Testis (tissue), 3 donors: ENCODE results near the gene PTPRN2. TPM values are rescaled to one million over a fixed set of nuclear protein-coding genes. Genes with fewer than 3 reads are reported as not detected.

ENCODE experiments used
- DNase-seq: peaks from one replicate; pipeline ENCODE4 v3.0.0-alpha.2; 2019
- H3K27ac ChIP-seq, 2 donors: fragments of 200-600 bp; sonication (generic); one replicate each; pipeline ENCODE4 v1.5.1; 2019
- H3K27me3 ChIP-seq: fragments of 200-600 bp; sonication (generic); one replicate; pipeline ENCODE4 v1.5.1; 2019
- H3K36me3 ChIP-seq: fragments of 200-600 bp; sonication (generic); one replicate; pipeline ENCODE4 v1.5.1; 2017; ENCODE audit warnings: low read depth; ENCODE audit errors: missing control alignments
- H3K4me1 ChIP-seq: fragments of 200-600 bp; sonication (generic); one replicate; pipeline ENCODE4 v1.5.1; 2019
- H3K4me3 ChIP-seq, 2 donors: fragments of 200-600 bp; sonication (generic); one replicate each; pipeline ENCODE4 v1.5.1; 2017 to 2019
- H3K9me3 ChIP-seq: fragments of 200-600 bp; sonication (generic); one replicate; pipeline ENCODE4 v1.5.1; 2017
- CTCF ChIP-seq, 3 experiments: fragments of 450-650 bp in 2 of 3; fragments of 200-600 bp in 1 of 3; sonication (generic) in 1 of 3; IDR thresholded peaks; one replicate each; pipeline ENCODE4 v1.5.1; 2016 to 2019; ENCODE audit warnings: antibody characterized with exemption in 3 of 3, mild to moderate bottlenecking in 2 of 3, moderate library complexity in 1 of 3
- POLR2A ChIP-seq: fragments of 450-650 bp; IDR thresholded peaks from one replicate; pipeline ENCODE4 v1.6.1; 2017; ENCODE audit warnings: antibody characterized with exemption, mild to moderate bottlenecking, moderate library complexity
- WGBS, 2 donors: methylation state at CpG; one replicate each; pipeline ENCODE4 v1.1.5; 2018; 5-methylcytosine and 5-hydroxymethylcytosine counted together
- intact Hi-C: fragments of 100-400 bp; cut with DNase I; formaldehyde crosslinking; loops from one replicate; pipeline ENCODE4 v1.15.1; 2023; ENCODE audit warnings: low total_unique reads
- polyA plus RNA-seq: library from polyadenylated mRNA; stranded (reverse); fragments of 350-450 nt; fragmentation: Illumina TruSeq; extraction: RNeasy Lipid Tissue Mini Kit (QIAGEN cat#74804); gene quantifications from one replicate; pipeline ENCODE4 v1.2.3, GENCODE V29; 2014; ENCODE audit warnings: low read depth, low replicate concordance; ENCODE audit not compliant: insufficient read depth
- total RNA-seq, 2 donors: library from RNA; depleted of rRNA; stranded (reverse); fragments of >200 nt; gene quantifications; one replicate each; pipeline ENCODE4 v1.2.3, GENCODE V29; 2016

PTPRN2 gene
- total and polyA plus RNA-seq, 3 donors from 2014 or later: 9.3 to 10.8 (median 9.8) TPM

DNA sequence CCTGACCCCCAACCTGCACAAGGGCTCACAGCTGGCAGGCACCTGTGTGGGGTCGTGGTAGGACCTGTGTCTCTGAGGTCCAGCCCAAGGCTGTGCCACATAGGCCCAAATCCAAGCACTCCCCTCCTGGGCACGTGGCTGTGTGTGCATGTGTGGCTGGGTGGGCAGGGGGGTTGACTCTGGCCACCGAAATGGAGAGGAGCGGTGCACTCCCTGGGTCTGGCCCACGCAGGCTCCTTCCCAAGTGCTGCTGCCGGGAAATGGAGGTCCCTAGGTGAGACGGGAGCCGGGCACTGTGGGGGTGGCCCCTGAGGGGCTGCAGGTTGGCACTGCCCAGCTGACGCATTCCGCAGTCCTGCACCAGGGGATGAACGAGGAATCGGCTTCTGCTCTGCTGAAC is 722.7 kb downstream of the PTPRN2 start:
- DNase-seq: no peak
- intact Hi-C loops: no loop called here
- H3K27ac ChIP-seq: no peak overlapping the region
- no peaks in the 10 kb centered on the region for H3K27me3 ChIP-seq
- no peak overlapping the region for H3K4me3 ChIP-seq
- H3K4me1 ChIP-seq: no peaks in the 10 kb centered on the region
- H3K36me3 ChIP-seq: no peaks in the 10 kb centered on the region
- H3K9me3 ChIP-seq: no peaks in the 10 kb centered on the region
- WGBS, 2 donors: 95% methylated on average over 12 of the region's 12 CpGs; no CpG with 5 or more reads in 1 of the 2 donors
- TF ChIP-seq CTCF (IDR thresholded peaks at IDR 0.05): no peak

- no peaks in the 10 kb centered on the region for H3K27me3 ChIP-seq
- 89 to 92% methylated on average over 27 to 31 of the region's 31 CpGs for WGBS, 2 donors
- intact Hi-C loops: no loop called here
- H3K4me1 ChIP-seq: no peaks in the 10 kb centered on the region
- no peak for DNase-seq
- H3K4me3 ChIP-seq: no peak overlapping the region
- no peak overlapping the region for H3K27ac ChIP-seq
- H3K36me3 ChIP-seq: no peaks in the 10 kb centered on the region
- no peak for TF ChIP-seq POLR2A
- no peak for TF ChIP-seq CTCF (IDR thresholded peaks at IDR 0.05)
- H3K9me3 ChIP-seq: no peaks in the 10 kb centered on the region
These were observed 723.5 kb downstream of the PTPRN2 start for GRCh38 chr7:157863906-157864810.

- Histone ChIP-seq H3K4me3 (no peak overlapping the region), H3K27me3 (no peaks in the 10 kb centered on the region), H3K36me3 (no peaks in the 10 kb centered on the region), H3K27ac (no peak overlapping the region), H3K4me1 (no peaks in the 10 kb centered on the region), H3K9me3 (no peaks in the 10 kb centered on the region)
- TF ChIP-seq CTCF (IDR thresholded peaks at IDR 0.05) (no peak), POLR2A (no peak)
- intact Hi-C loops: no loop called here
- WGBS, 2 donors: 85 to 86% methylated on average over 12 of the region's 12 CpGs
- DNase-seq: no peak
These were observed 724.4 kb downstream of the PTPRN2 start for GRCh38 chr7:157863176-157863575.

- Histone ChIP-seq H3K27ac (no peak overlapping the region), H3K27me3 (no peaks in the 10 kb centered on the region), H3K4me3 (no peak overlapping the region), H3K36me3 (no peaks in the 10 kb centered on the region), H3K4me1 (peaks cover under 1% of the 10 kb centered on the region), H3K9me3 (no peaks in the 10 kb centered on the region)
- WGBS, 2 donors: 91% methylated on average over 22 to 25 of the region's 25 CpGs
- TF ChIP-seq POLR2A: no peak
- no peak for TF ChIP-seq CTCF (IDR thresholded peaks at IDR 0.05)
- intact Hi-C loops: no loop called here
- no peak for DNase-seq
These were observed 724.9 kb downstream of the PTPRN2 start for GRCh38 chr7:157862731-157863130.

GRCh38 chr7:157861551-157861950 is 726.1 kb downstream of the PTPRN2 start:
- intact Hi-C loops: no loop called here
- no peaks in the 10 kb centered on the region for H3K27me3 ChIP-seq
- no peaks in the 10 kb centered on the region for H3K36me3 ChIP-seq
- peaks cover 3% of the 10 kb centered on the region for H3K4me1 ChIP-seq
- no peak for TF ChIP-seq CTCF (IDR thresholded peaks at IDR 0.05)
- no peak for TF ChIP-seq POLR2A
- H3K9me3 ChIP-seq: no peaks in the 10 kb centered on the region
- DNase-seq: no peak
- H3K4me3 ChIP-seq: no peak overlapping the region
- 46 to 91% methylated on average over 12 to 15 of the region's 17 CpGs for WGBS, 2 donors
- H3K27ac ChIP-seq: no peak overlapping the region
